ENCODE measurements around the gene SMOC2. TPM values are rescaled to one million over a fixed set of nuclear protein-coding genes. Genes with fewer than 3 reads are reported as not detected.
A peak's percentile ranks its signal among the peaks of the same experiment; 100 is the strongest.

Gene SMOC2
- polyA plus RNA-seq, 3 donors: not detected

DNA sequence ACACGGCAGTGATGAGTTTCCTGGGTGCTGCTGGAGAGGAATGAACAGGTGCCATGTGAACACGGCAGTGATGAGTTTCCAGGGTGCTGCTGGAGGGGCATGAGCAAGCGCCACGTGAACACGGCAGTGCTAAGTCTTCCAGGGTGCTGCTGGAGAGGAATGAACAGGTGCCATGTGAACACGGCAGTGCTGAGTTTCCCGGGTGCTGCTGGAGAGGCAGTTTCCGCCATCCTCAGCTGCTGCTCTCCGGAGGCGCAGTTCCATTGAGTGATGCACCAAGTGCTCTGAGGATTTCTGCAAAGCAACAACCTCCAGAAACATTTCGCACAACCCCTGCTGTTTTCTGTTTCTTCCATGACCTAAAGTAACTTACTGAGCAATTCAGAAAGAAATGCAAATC, 155.4 kb downstream of the SMOC2 start:
- H3K4me1 ChIP-seq (ENCODE audit: control insufficient read depth in 1 of 2, insufficient read depth in 2 of 2, low read length in 2 of 2): no peaks in the 10 kb centered on the region
- no peak overlapping the region for H3K4me2 ChIP-seq (replicated peaks; ENCODE audit: extremely low read depth, low read length, poor library complexity, severe bottlenecking)
- H3K4me3 ChIP-seq (replicated peaks in 1 of 3; ENCODE audit: low read depth in 2 of 3, low read length in 3 of 3): no peak overlapping the region
- peaks cover 0 to 4% (median 1%) of the 10 kb centered on the region in 3 donors for H3K27me3 Mint-ChIP-seq (ENCODE audit: low read depth in 3 of 3)
- intact Hi-C loops (cut with micrococcal nuclease): no loop called here
- H3K9me3 Mint-ChIP-seq: peaks cover 14 to 42% (median 24%) of the 10 kb centered on the region in 7 donors
- no peaks in the 10 kb centered on the region for H3K27me3 ChIP-seq (ENCODE audit: control insufficient read depth in 2 of 2, insufficient read depth in 2 of 2, low read length in 2 of 2)
- H3K79me2 ChIP-seq (ENCODE audit: insufficient read depth, low read length): no peaks in the 10 kb centered on the region
- H3K9ac ChIP-seq (ENCODE audit: insufficient read depth, low read length, poor library complexity, severe bottlenecking): no peak overlapping the region
- H2AFZ ChIP-seq (ENCODE audit: insufficient read depth, low read depth, low read length, poor library complexity, severe bottlenecking): no peak overlapping the region
- no peak overlapping the region for H3K4me3 Mint-ChIP-seq
- H3K27ac ChIP-seq (ENCODE audit: low read depth in 1 of 2, low read length in 2 of 2): no peak overlapping the region
- no peak for DNase-seq
- TF ChIP-seq, protein P1, sequence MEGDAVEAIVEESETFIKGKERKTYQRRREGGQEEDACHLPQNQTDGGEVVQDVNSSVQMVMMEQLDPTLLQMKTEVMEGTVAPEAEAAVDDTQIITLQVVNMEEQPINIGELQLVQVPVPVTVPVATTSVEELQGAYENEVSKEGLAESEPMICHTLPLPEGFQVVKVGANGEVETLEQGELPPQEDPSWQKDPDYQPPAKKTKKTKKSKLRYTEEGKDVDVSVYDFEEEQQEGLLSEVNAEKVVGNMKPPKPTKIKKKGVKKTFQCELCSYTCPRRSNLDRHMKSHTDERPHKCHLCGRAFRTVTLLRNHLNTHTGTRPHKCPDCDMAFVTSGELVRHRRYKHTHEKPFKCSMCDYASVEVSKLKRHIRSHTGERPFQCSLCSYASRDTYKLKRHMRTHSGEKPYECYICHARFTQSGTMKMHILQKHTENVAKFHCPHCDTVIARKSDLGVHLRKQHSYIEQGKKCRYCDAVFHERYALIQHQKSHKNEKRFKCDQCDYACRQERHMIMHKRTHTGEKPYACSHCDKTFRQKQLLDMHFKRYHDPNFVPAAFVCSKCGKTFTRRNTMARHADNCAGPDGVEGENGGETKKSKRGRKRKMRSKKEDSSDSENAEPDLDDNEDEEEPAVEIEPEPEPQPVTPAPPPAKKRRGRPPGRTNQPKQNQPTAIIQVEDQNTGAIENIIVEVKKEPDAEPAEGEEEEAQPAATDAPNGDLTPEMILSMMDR (IDR thresholded peaks at IDR 0.05): no peak
- H3K27ac Mint-ChIP-seq: no peak overlapping the region
- H3K36me3 ChIP-seq (replicated peaks in 1 of 2; ENCODE audit: control insufficient read depth in 1 of 2, insufficient read depth in 2 of 2, low read length in 2 of 2): no peaks in the 10 kb centered on the region
- H4K20me1 ChIP-seq (ENCODE audit: insufficient read depth, low read length): no peaks in the 10 kb centered on the region
- peaks cover 29 to 50% of the 10 kb centered on the region in 2 donors for H3K9me3 ChIP-seq (replicated peaks in 1 of 2; ENCODE audit: control insufficient read depth in 1 of 2, insufficient read depth in 1 of 2, low read length in 2 of 2)
- WGBS (ENCODE audit: insufficient coverage): 90% methylated on average over 11 of the region's 11 CpGs
- no peaks in the 10 kb centered on the region for H3K36me3 Mint-ChIP-seq
- H3K4me1 Mint-ChIP-seq: no peaks in the 10 kb centered on the region

DNA sequence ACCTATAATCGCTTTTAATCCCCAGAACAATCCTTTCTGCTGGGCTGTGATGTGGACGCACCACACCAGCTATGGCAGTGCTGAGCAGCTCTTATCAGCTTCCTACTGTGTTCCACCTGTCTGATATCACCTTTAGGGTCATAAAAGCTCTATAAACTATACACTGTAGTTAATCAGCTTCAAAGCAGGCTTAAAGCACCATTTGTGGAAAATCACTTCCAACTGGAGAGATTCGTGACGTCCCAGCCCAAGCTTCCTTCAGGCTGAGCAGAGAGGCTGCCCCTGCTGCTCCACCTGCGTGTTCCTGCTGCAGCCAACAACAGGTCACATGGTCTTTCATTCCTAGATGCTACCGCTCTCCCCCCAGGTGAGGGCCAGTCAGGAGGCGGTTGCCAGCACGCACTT, 156.5 kb downstream of the SMOC2 start:
- H3K4me3 ChIP-seq (replicated peaks in 1 of 3; ENCODE audit: low read depth in 2 of 3, low read length in 3 of 3): no peak overlapping the region
- no peaks in the 10 kb centered on the region for H3K79me2 ChIP-seq (ENCODE audit: insufficient read depth, low read length)
- WGBS (ENCODE audit: insufficient coverage): 57% methylated on average over 4 of the region's 8 CpGs
- Mint-ChIP-seq H3K4me1 (no peaks in the 10 kb centered on the region), H3K27ac (peak overlapping the region in 1 of 7 donors; percentile 35), H3K27me3 (ENCODE audit: low read depth in 3 of 3) (peaks cover 0 to 4% (median 1%) of the 10 kb centered on the region in 3 donors), H3K9me3 (peaks cover 11 to 40% (median 22%) of the 10 kb centered on the region in 7 donors), H3K4me3 (no peak overlapping the region), H3K36me3 (no peaks in the 10 kb centered on the region)
- H4K20me1 ChIP-seq (ENCODE audit: insufficient read depth, low read length): no peaks in the 10 kb centered on the region
- no peak overlapping the region for H3K9ac ChIP-seq (ENCODE audit: insufficient read depth, low read length, poor library complexity, severe bottlenecking)
- intact Hi-C loops (cut with micrococcal nuclease): no loop called here
- H2AFZ ChIP-seq (ENCODE audit: insufficient read depth, low read depth, low read length, poor library complexity, severe bottlenecking): no peak overlapping the region
- no peak overlapping the region for H3K27ac ChIP-seq (ENCODE audit: low read depth in 1 of 2, low read length in 2 of 2)
- no peaks in the 10 kb centered on the region for H3K4me1 ChIP-seq (ENCODE audit: control insufficient read depth in 1 of 2, insufficient read depth in 2 of 2, low read length in 2 of 2)
- no peaks in the 10 kb centered on the region for H3K36me3 ChIP-seq (replicated peaks in 1 of 2; ENCODE audit: control insufficient read depth in 1 of 2, insufficient read depth in 2 of 2, low read length in 2 of 2)
- DNase-seq: no peak
- no peaks in the 10 kb centered on the region for H3K27me3 ChIP-seq (ENCODE audit: control insufficient read depth in 2 of 2, insufficient read depth in 2 of 2, low read length in 2 of 2)
- peaks cover 29 to 49% of the 10 kb centered on the region in 2 donors for H3K9me3 ChIP-seq (replicated peaks in 1 of 2; ENCODE audit: control insufficient read depth in 1 of 2, insufficient read depth in 1 of 2, low read length in 2 of 2)
- TF ChIP-seq, protein P1 (IDR thresholded peaks at IDR 0.05): no peak
- no peak overlapping the region for H3K4me2 ChIP-seq (replicated peaks; ENCODE audit: extremely low read depth, low read length, poor library complexity, severe bottlenecking)

Measured in CD14-positive monocyte (primary cell).